K562 (cell line): Measurements from ENCODE around the gene KCNK18. TPM values are rescaled to one million over a fixed set of nuclear protein-coding genes. Genes with fewer than 3 reads are reported as not detected.

Experiments
- DEAF1 ChIP-seq: fragments of 450-650 bp; formaldehyde crosslinking; IDR thresholded peaks from 2 replicates; pipeline ENCODE4 v1.4.0; 2020; ENCODE audit warnings: mild to moderate bottlenecking, moderate library complexity
- ETV1 ChIP-seq: fragments of 450-650 bp; conservative IDR thresholded peaks from 2 replicates; pipeline ENCODE4 v1.6.1; 2016; ENCODE audit warnings: missing genetic modification characterization, control low read depth, low read depth, missing compliant biosample characterization
- REST ChIP-seq, 2 experiments: fragments of 450-650 bp; formaldehyde crosslinking in 1 of 2; IDR thresholded peaks; 2 replicates each; pipeline versions ENCODE4 v1.4.0 to v1.6.1; 2014 to 2020; ENCODE audit warnings: mild to moderate bottlenecking in 2 of 2, borderline replicate concordance in 1 of 2, low read depth in 1 of 2
- polyA plus RNA-seq, 8 experiments: library from polyadenylated mRNA; depleted of rRNA in 4 of 8; stranded (reverse) in 5 of 8; unstranded in 3 of 8; fragments of >200 nt; fragmentation: Nextera tagmentation in 2 of 8; fragmentation: Illumina TruSeq in 1 of 8; extraction: Ambion mirVana in 2 of 8; extraction: Trizol in 1 of 8; gene quantifications; 2 replicates each; pipeline versions ENCODE4 v1.2.1 to v1.2.3, GENCODE V29; 2011 to 2014; ENCODE audit warnings: inconsistent platforms in 1 of 8, missing spikeins in 1 of 8
- total RNA-seq, 7 experiments: library from RNA; depleted of rRNA in 6 of 7; stranded (reverse); fragments of >200 nt in 6 of 7; fragmentation: Illumina TruSeq in 2 of 7; extraction: Trizol in 2 of 7; gene quantifications; 2 replicates each; pipeline versions ENCODE4 v1.2.1 to v1.2.3, GENCODE V29; 2011 to 2021; ENCODE audit warnings: low replicate concordance in 1 of 7

KCNK18 gene
- total and polyA plus RNA-seq, 9 of the 15 experiments (the other 6 are each of a cell fraction or from before 2014, with no cell fraction given) = not detected

GRCh38 chr10:117174439-117175214 is 22.7 kb upstream of the KCNK18 start (continued):
- TF ChIP-seq REST (IDR thresholded peaks at IDR 0.05; ENCODE audit: borderline replicate concordance) = peak; percentile 39; the same call in 1 of the 2 replicates
- TF ChIP-seq REST (CRISPR knock-in tag; IDR thresholded peaks at IDR 0.05; ENCODE audit: low read depth) = no peak
- TF ChIP-seq ETV1 = peak; percentile 30; the same call in 1 of the 2 replicates
- TF ChIP-seq DEAF1 (CRISPR knock-in tag) = peak; percentile 41; the same call in 1 of the 2 replicates
